Smooth muscle cell (in vitro differentiated cells): ENCODE measurements around the gene CSH2. TPM values are rescaled to one million over a fixed set of nuclear protein-coding genes. Genes with fewer than 3 reads are reported as not detected.

Experiments used
- DNase-seq: peaks from one replicate; lab custom pipeline; 2025; ENCODE audit not compliant: unreplicated experiment; lab: John Stamatoyannopoulos, UW
- H2AFZ ChIP-seq: fragments of 200-600 bp; sonication (generic); 2 replicates; pipeline ENCODE4 v1.6.0; 2016; ENCODE audit warnings: antibody characterized with exemption, low read depth, mild to moderate bottlenecking
- H3F3A ChIP-seq: fragments of 200-600 bp; sonication (generic); 2 replicates; pipeline ENCODE4 v1.6.0; 2017; ENCODE audit warnings: antibody characterized with exemption, low read depth
- H3K27ac ChIP-seq: fragments of 200-600 bp; sonication (generic); 2 replicates; pipeline ENCODE4 v1.5.1; 2016; ENCODE audit warnings: low read depth, mild to moderate bottlenecking
- H3K27me3 ChIP-seq: fragments of 200-600 bp; sonication (generic); 2 replicates; pipeline ENCODE4 v1.6.1; 2016; ENCODE audit warnings: low read depth, mild to moderate bottlenecking
- H3K36me3 ChIP-seq: fragments of 200-600 bp; sonication (generic); 2 replicates; pipeline ENCODE4 v1.5.1; 2016; ENCODE audit warnings: low read depth
- H3K4me1 ChIP-seq: fragments of 200-600 bp; sonication (generic); 2 replicates; pipeline ENCODE4 v1.5.1; 2016; ENCODE audit warnings: low read depth
- H3K4me2 ChIP-seq: fragments of 200-600 bp; sonication (generic); 2 replicates; pipeline ENCODE4 v1.6.0; 2016; ENCODE audit warnings: mild to moderate bottlenecking
- H3K4me3 ChIP-seq: fragments of 200-600 bp; sonication (generic); 2 replicates; pipeline ENCODE4 v1.5.1; 2016; ENCODE audit warnings: mild to moderate bottlenecking
- H3K79me2 ChIP-seq: fragments of 200-600 bp; sonication (generic); 2 replicates; pipeline ENCODE4 v1.6.0; 2016; ENCODE audit warnings: low read depth, mild to moderate bottlenecking
- H3K9ac ChIP-seq: fragments of 200-600 bp; sonication (generic); 2 replicates; pipeline ENCODE4 v1.6.0; 2016; ENCODE audit warnings: low read depth
- H3K9me3 ChIP-seq: fragments of 200-600 bp; sonication (generic); replicated peaks from 2 replicates; pipeline ENCODE4 v1.5.1; 2016; ENCODE audit warnings: low read depth
- H4K20me1 ChIP-seq: fragments of 200-600 bp; sonication (generic); 2 replicates; pipeline ENCODE4 v1.6.0; 2016; ENCODE audit warnings: low read depth
- WGBS: methylation state at CpG from one replicate; pipeline ENCODE4 v1.1.7; 2016; ENCODE audit warnings: low lambda C conversion rate; 5-methylcytosine and 5-hydroxymethylcytosine counted together
- polyA plus RNA-seq: library from polyadenylated mRNA; unstranded; fragments of >200 nt; fragmentation: Nextera tagmentation; extraction: Ambion mirVana; gene quantifications from 2 replicates; pipeline ENCODE4 v1.2.1, GENCODE V29; 2016
- total RNA-seq: library from RNA; depleted of rRNA; stranded (reverse); fragments of >200 nt; gene quantifications from 2 replicates; pipeline ENCODE4 v1.2.3, GENCODE V29; 2014
- TF ChIP-seq, protein P1 (sequence below): fragments of 200-600 bp; sonication (generic); IDR thresholded peaks from 2 replicates; pipeline ENCODE4 v1.5.1; 2017; ENCODE audit warnings: borderline replicate concordance, mild to moderate bottlenecking, antibody characterized with exemption; ENCODE audit not compliant: insufficient read depth, poor library complexity, severe bottlenecking

Gene CSH2
- total and polyA plus RNA-seq, 2 experiments from 2014 or later: not detected

DNA sequence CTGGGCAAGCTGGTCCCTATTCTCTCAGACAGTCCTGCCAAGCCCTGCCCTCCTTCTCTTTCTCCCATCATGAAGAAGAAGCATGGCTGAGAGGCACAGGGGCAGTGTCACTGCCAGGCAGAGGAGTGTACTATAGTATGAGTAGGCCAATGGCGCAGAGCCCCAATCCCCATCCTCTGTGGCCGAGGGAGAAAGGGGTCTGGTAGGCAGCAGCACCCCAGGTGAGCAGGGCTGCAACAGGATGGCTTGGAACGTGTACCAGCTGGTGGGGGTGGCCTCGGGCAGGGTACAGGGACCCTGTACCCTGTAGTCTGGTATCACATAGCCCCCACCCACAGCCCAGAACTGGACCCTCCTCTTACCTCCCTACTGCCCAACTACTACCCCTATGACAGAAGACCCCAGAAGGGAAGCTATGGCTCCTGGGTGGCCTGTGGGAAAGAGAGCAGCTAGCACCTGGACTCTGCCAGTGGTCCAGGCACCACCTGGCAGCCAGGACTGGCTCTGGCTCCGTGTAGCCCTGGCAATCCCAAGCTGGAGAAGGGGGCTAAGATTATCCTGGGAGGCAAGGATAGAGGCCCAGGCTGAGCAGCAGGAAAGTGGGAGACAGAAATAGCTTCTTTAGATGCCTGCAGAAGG is 35.4 kb downstream of the CSH2 start:
- H3K27ac ChIP-seq: no peak overlapping the region
- H3F3A ChIP-seq: peaks cover 10% of the 10 kb centered on the region
- H3K79me2 ChIP-seq: peaks cover 63% of the 10 kb centered on the region
- TF ChIP-seq, protein P1, sequence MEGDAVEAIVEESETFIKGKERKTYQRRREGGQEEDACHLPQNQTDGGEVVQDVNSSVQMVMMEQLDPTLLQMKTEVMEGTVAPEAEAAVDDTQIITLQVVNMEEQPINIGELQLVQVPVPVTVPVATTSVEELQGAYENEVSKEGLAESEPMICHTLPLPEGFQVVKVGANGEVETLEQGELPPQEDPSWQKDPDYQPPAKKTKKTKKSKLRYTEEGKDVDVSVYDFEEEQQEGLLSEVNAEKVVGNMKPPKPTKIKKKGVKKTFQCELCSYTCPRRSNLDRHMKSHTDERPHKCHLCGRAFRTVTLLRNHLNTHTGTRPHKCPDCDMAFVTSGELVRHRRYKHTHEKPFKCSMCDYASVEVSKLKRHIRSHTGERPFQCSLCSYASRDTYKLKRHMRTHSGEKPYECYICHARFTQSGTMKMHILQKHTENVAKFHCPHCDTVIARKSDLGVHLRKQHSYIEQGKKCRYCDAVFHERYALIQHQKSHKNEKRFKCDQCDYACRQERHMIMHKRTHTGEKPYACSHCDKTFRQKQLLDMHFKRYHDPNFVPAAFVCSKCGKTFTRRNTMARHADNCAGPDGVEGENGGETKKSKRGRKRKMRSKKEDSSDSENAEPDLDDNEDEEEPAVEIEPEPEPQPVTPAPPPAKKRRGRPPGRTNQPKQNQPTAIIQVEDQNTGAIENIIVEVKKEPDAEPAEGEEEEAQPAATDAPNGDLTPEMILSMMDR: no peak
- peaks cover 18% of the 10 kb centered on the region for H3K4me1 ChIP-seq
- DNase-seq: no peak
- H3K27me3 ChIP-seq: no peaks in the 10 kb centered on the region
- 95% methylated on average over 5 of the region's 5 CpGs for WGBS
- no peak overlapping the region for H3K4me3 ChIP-seq
- H3K9me3 ChIP-seq: no peaks in the 10 kb centered on the region
- H3K4me2 ChIP-seq: no peak overlapping the region
- peaks cover 56% of the 10 kb centered on the region for H4K20me1 ChIP-seq
- no peak overlapping the region for H2AFZ ChIP-seq
- no peak overlapping the region for H3K9ac ChIP-seq
- H3K36me3 ChIP-seq: no peaks in the 10 kb centered on the region

DNA sequence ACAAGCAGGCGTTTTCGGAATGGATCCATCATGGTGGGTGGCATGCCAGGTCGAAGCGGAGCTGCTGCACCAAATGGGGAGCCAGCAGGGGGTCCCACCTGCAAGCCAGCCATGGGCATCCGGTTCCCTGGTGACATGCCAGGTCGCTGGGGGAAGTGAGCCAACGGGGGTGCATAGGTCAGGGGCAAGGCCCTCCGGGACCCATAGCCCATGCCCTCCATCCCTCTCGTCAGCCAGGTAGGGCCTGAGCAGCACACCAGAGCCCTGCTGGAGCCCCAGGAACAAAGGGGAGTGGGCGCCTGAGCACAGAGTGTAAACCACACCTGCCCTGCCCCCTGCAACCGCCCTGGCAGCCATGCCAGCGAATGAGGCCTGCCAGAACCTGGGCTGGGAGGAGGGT is 36.0 kb downstream of the CSH2 start:
- no peak overlapping the region for H3K4me2 ChIP-seq
- H3K36me3 ChIP-seq: no peaks in the 10 kb centered on the region
- H3K4me1 ChIP-seq: peaks cover 18% of the 10 kb centered on the region
- no peaks in the 10 kb centered on the region for H3K9me3 ChIP-seq
- H3F3A ChIP-seq: peaks cover 10% of the 10 kb centered on the region
- H2AFZ ChIP-seq: no peak overlapping the region
- H4K20me1 ChIP-seq: peaks cover 56% of the 10 kb centered on the region
- H3K4me3 ChIP-seq: no peak overlapping the region
- no peak for DNase-seq
- no peaks in the 10 kb centered on the region for H3K27me3 ChIP-seq
- no peak overlapping the region for H3K27ac ChIP-seq
- 97% methylated on average over 12 of the region's 12 CpGs for WGBS
- no peak overlapping the region for H3K9ac ChIP-seq
- TF ChIP-seq, protein P1: no peak
- peaks cover 63% of the 10 kb centered on the region for H3K79me2 ChIP-seq

DNA sequence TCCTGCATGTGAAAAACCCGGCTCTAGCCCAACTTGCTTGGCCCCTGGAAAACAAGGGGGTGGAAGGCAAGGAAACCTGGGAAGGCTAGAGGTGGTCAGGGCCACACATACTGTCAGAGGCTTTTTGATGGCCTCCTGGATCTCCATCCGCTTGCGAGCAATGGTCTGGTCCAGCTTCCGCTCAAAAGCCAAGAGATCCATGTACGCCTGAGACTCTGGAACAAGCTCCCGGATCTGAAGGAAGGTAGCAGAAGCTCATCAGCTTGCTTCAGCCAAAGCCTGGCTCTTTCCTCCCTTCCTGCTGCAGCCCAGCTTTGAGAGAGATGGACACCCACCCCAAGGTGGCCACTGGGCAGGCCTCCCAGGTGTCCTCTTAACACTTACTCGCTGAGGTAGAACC is 36.7 kb downstream of the CSH2 start:
- Histone ChIP-seq H2AFZ (no peak overlapping the region), H3K9ac (no peak overlapping the region), H3K4me1 (peaks cover 18% of the 10 kb centered on the region), H3K4me2 (no peak overlapping the region), H3F3A (peaks cover 10% of the 10 kb centered on the region), H3K4me3 (no peak overlapping the region), H3K27me3 (no peaks in the 10 kb centered on the region), H3K27ac (no peak overlapping the region), H3K79me2 (peaks cover 59% of the 10 kb centered on the region), H3K9me3 (no peaks in the 10 kb centered on the region), H4K20me1 (peaks cover 52% of the 10 kb centered on the region), H3K36me3 (no peaks in the 10 kb centered on the region)
- no peak for DNase-seq
- 99% methylated on average over 7 of the region's 7 CpGs for WGBS
- TF ChIP-seq, protein P1: no peak

DNA sequence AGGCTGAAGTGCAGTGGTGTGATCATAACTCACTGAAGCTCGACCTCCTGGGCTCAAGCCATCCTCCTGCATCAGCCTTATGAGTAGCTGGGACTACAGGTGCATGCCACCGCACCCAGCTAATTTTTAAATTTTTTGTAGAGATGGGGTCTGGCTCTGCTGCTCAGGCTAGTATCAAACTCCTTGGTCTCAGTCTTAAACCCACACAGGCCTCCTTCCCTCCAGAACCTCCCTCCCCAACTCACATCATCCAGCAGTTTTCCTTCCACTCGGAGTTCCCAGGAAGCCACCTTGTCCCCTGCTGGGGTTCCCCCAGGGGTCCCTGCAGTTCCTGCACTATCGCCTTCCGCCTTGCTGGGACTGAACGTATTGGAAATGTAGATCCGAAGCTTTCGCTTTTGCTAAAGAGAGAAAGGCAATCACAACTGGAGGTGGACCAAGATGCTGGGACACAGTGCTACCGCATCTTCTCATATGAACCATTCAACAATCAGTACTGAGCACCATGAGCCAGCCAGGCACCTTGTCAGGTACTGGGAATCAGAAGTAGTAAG is 38.2 kb downstream of the CSH2 start:
- DNase-seq: no peak
- TF ChIP-seq, protein P1: no peak
- no peaks in the 10 kb centered on the region for H3K36me3 ChIP-seq
- no peaks in the 10 kb centered on the region for H3K9me3 ChIP-seq
- no peak overlapping the region for H3K4me3 ChIP-seq
- H3K27ac ChIP-seq: no peak overlapping the region
- H3K9ac ChIP-seq: no peak overlapping the region
- H3K4me1 ChIP-seq: peaks cover 7% of the 10 kb centered on the region
- no peaks in the 10 kb centered on the region for H3F3A ChIP-seq
- no peaks in the 10 kb centered on the region for H3K27me3 ChIP-seq
- H2AFZ ChIP-seq: no peak overlapping the region
- no peak overlapping the region for H3K4me2 ChIP-seq
- WGBS: 92% methylated on average over 9 of the region's 9 CpGs
- peaks cover 43% of the 10 kb centered on the region for H3K79me2 ChIP-seq
- peaks cover 38% of the 10 kb centered on the region for H4K20me1 ChIP-seq
